ENCODE results near the gene MAGEA9. TPM values are rescaled to one million over a fixed set of nuclear protein-coding genes. Genes with fewer than 3 reads are reported as not detected.

Gene MAGEA9
- not detected in 2 replicates for total RNA-seq

GRCh38 chrX:149781727-149782126 lies at the start of gene MAGEA9:
Gene MAGEA9, plus strand, starts transcription at chrX:149781930. Its CDS starts 4,281 bp downstream, at chrX:149786211.

GRCh38 chrX:149773768-149774167 lies 8.0 kb upstream of the MAGEA9 start, which contains the start of gene HSFX1:
Gene HSFX1, plus strand, starts transcription at chrX:149774068. Its CDS starts 614 bp downstream, at chrX:149774682.

Small RNA genes lying within 50 kb of the gene (small RNA-seq; reads per million reads assigned to genes)
- not detected for gene AC244098.1
- gene AC244098.2, result not detected
- gene AC244098.3, result not detected

Other genes starting within 250 kb of the MAGEA9 start
- gene EOLA1, start 240.9 kb upstream of the MAGEA9 start, total RNA-seq, result 10.0 and 11.0 TPM in 2 replicates
- not detected in 2 replicates for gene HSFX3, start 232.0 kb upstream of the MAGEA9 start, total RNA-seq
- gene MAGEA9B, start 194.5 kb upstream of the MAGEA9 start, total RNA-seq, result not detected in 2 replicates
- not detected in 2 replicates for gene HSFX2, start 186.6 kb upstream of the MAGEA9 start, total RNA-seq
- gene TMEM185A, start 150.1 kb upstream of the MAGEA9 start, total RNA-seq, result 11.4 and 12.3 TPM in 2 replicates
- gene MAGEA11, start 69.9 kb upstream of the MAGEA9 start, total RNA-seq, result not detected in 2 replicates
- gene HSFX1, start 7.9 kb upstream of the MAGEA9 start, total RNA-seq, result 0.59 and 0.73 TPM in 2 replicates
- gene MAGEA8, start 99.3 kb downstream of the MAGEA9 start, total RNA-seq, result not detected in 2 replicates
- not detected in 2 replicates for gene HSFX4, start 147.6 kb downstream of the MAGEA9 start, total RNA-seq
- 13.3 and 14.0 TPM in 2 replicates for gene EOLA2, start 156.6 kb downstream of the MAGEA9 start, total RNA-seq

Measured in subcutaneous preadipocyte (primary cell).